Panc1 (cell line): ENCODE data around the gene NKAIN2.

ENCODE experiments used
- TF ChIP-seq, protein P1 (sequence below), 2 experiments: IDR thresholded peaks; 2 replicates each; pipeline ENCODE4 v1.6.1; 2011 to 2012; ENCODE audit warnings: low read depth in 2 of 2, control low read depth in 1 of 2, low read length in 1 of 2, mild to moderate bottlenecking in 1 of 2, moderate library complexity in 1 of 2; ENCODE audit not compliant: insufficient read depth in 1 of 2
- TF ChIP-seq, protein P2 (sequence below): fragments of 450-650 bp; IDR thresholded peaks from 2 replicates; pipeline ENCODE4 v1.5.1; 2017; ENCODE audit warnings: mild to moderate bottlenecking

GRCh38 chr6:124324237-124324636 is 520.6 kb downstream of the NKAIN2 start:
- TF ChIP-seq, protein P1, sequence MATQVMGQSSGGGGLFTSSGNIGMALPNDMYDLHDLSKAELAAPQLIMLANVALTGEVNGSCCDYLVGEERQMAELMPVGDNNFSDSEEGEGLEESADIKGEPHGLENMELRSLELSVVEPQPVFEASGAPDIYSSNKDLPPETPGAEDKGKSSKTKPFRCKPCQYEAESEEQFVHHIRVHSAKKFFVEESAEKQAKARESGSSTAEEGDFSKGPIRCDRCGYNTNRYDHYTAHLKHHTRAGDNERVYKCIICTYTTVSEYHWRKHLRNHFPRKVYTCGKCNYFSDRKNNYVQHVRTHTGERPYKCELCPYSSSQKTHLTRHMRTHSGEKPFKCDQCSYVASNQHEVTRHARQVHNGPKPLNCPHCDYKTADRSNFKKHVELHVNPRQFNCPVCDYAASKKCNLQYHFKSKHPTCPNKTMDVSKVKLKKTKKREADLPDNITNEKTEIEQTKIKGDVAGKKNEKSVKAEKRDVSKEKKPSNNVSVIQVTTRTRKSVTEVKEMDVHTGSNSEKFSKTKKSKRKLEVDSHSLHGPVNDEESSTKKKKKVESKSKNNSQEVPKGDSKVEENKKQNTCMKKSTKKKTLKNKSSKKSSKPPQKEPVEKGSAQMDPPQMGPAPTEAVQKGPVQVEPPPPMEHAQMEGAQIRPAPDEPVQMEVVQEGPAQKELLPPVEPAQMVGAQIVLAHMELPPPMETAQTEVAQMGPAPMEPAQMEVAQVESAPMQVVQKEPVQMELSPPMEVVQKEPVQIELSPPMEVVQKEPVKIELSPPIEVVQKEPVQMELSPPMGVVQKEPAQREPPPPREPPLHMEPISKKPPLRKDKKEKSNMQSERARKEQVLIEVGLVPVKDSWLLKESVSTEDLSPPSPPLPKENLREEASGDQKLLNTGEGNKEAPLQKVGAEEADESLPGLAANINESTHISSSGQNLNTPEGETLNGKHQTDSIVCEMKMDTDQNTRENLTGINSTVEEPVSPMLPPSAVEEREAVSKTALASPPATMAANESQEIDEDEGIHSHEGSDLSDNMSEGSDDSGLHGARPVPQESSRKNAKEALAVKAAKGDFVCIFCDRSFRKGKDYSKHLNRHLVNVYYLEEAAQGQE (IDR thresholded peaks at IDR 0.05; ENCODE audit: insufficient read depth in 1 of 2, low read depth in 2 of 2, low read length in 1 of 2) = no peak
- TF ChIP-seq, protein P2, sequence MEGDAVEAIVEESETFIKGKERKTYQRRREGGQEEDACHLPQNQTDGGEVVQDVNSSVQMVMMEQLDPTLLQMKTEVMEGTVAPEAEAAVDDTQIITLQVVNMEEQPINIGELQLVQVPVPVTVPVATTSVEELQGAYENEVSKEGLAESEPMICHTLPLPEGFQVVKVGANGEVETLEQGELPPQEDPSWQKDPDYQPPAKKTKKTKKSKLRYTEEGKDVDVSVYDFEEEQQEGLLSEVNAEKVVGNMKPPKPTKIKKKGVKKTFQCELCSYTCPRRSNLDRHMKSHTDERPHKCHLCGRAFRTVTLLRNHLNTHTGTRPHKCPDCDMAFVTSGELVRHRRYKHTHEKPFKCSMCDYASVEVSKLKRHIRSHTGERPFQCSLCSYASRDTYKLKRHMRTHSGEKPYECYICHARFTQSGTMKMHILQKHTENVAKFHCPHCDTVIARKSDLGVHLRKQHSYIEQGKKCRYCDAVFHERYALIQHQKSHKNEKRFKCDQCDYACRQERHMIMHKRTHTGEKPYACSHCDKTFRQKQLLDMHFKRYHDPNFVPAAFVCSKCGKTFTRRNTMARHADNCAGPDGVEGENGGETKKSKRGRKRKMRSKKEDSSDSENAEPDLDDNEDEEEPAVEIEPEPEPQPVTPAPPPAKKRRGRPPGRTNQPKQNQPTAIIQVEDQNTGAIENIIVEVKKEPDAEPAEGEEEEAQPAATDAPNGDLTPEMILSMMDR = no peak
